Subcutaneous abdominal adipose tissue (tissue), 5 donors: Measurements from ENCODE around the gene XRN1.
"Not testable (repeated sequence)": the region's sequence is repeated elsewhere in the genome, so short reads cannot be mapped to it uniquely, and the experiment has no call there.

ENCODE experiments used
- H3K27ac ChIP-seq: one replicate; pipeline ENCODE4 v1.7.0; 2013; ENCODE audit warnings: low read depth, mild to moderate bottlenecking, inconsistent platforms, low read length, moderate library complexity
- H3K27me3 ChIP-seq, 5 donors: one replicate each; pipeline ENCODE4 v1.7.0; 2013; ENCODE audit warnings: low read length in 5 of 5, inconsistent platforms in 1 of 5; ENCODE audit not compliant: control insufficient read depth in 5 of 5, insufficient read depth in 4 of 5
- H3K36me3 ChIP-seq, 5 donors: one replicate each; pipeline ENCODE4 v1.7.0; 2013; ENCODE audit warnings: low read length in 5 of 5; ENCODE audit not compliant: control insufficient read depth in 5 of 5, insufficient read depth in 5 of 5
- H3K4me1 ChIP-seq, 5 donors: one replicate each; pipeline ENCODE4 v1.7.0; 2013; ENCODE audit warnings: low read length in 5 of 5, mild to moderate bottlenecking in 3 of 5, moderate library complexity in 1 of 5; ENCODE audit not compliant: control insufficient read depth in 5 of 5, insufficient read depth in 5 of 5
- H3K4me3 ChIP-seq, 5 donors: one replicate each; pipeline ENCODE4 v1.7.0; 2013; ENCODE audit warnings: low read length in 5 of 5, low read depth in 1 of 5
- H3K9ac ChIP-seq, 5 donors: one replicate each; pipeline ENCODE4 v1.7.0; 2013; ENCODE audit warnings: low read length in 5 of 5, mild to moderate bottlenecking in 4 of 5, moderate library complexity in 3 of 5
- H3K9me3 ChIP-seq, 5 donors: one replicate each; pipeline ENCODE4 v1.7.0; 2013; ENCODE audit warnings: low read length in 5 of 5; ENCODE audit not compliant: control insufficient read depth in 5 of 5
- donor health status: healthy.
- donor health status: healthy.
- donor health status: healthy.
- donor health status: healthy.
- donor health status: healthy.

XRN1 gene

GRCh38 chr3:142438096-142438495, 9.7 kb downstream of the XRN1 start:
- not testable (repeated sequence) for H3K36me3 ChIP-seq, H3K27ac ChIP-seq, H3K27me3 ChIP-seq, H3K4me1 ChIP-seq, H3K9ac ChIP-seq, H3K4me3 ChIP-seq, H3K9me3 ChIP-seq

DNA sequence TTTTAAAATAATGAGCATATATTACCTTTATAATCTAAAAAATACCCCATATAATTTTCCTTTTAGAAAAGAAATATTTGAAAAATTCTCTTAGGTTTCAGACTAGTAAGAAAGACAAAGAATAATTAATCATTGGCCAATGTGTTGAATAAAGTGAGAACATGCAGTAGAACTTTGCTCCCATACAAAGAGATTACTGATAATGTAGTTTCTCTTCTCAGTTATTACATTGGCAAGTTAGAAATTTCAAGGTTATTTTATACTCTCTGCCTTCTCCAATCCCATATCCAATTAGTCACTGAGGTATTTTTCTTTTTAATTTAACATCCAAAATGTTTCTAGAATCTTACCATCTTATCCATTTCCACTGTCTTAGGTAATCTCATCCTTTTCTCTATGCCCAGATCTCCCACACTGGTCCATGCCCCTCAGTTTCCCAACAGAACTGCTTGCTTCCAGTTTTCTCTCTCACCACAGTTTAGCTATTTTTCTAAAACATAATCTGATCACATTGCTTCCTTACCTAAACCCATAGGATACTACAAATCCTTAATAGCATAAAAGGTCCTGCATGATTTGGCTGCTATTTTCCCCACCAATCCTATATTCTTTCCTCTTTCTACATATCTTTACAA, 10.8 kb downstream of the XRN1 start:
- Histone ChIP-seq H3K4me1 (peaks cover 0 to 3% (median 0%) of the 10 kb centered on the region in 5 donors), H3K9ac (no peak overlapping the region), H3K27me3 (no peaks in the 10 kb centered on the region), H3K9me3 (no peaks in the 10 kb centered on the region), H3K27ac (no peak overlapping the region), H3K36me3 (peaks cover 0 to 6% (median 3%) of the 10 kb centered on the region in 5 donors), H3K4me3 (no peak overlapping the region)

- Histone ChIP-seq H3K27me3 (no peaks in the 10 kb centered on the region), H3K36me3 (peaks cover 14 to 21% (median 18%) of the 10 kb centered on the region in 5 donors), H3K4me1 (no peaks in the 10 kb centered on the region), H3K4me3 (no peak overlapping the region), H3K9ac (no peak overlapping the region), H3K27ac (no peak overlapping the region), H3K9me3 (no peaks in the 10 kb centered on the region)
Measured at GRCh38 chr3:142434503-142434902, 13.3 kb downstream of the XRN1 start.

GRCh38 chr3:142433110-142433509, 14.7 kb downstream of the XRN1 start:
- Histone ChIP-seq H3K9me3 (no peaks in the 10 kb centered on the region), H3K4me1 (no peaks in the 10 kb centered on the region), H3K9ac (no peak overlapping the region), H3K27me3 (no peaks in the 10 kb centered on the region), H3K4me3 (no peak overlapping the region), H3K36me3 (peaks cover 16 to 26% (median 24%) of the 10 kb centered on the region in 5 donors), H3K27ac (no peak overlapping the region)

DNA sequence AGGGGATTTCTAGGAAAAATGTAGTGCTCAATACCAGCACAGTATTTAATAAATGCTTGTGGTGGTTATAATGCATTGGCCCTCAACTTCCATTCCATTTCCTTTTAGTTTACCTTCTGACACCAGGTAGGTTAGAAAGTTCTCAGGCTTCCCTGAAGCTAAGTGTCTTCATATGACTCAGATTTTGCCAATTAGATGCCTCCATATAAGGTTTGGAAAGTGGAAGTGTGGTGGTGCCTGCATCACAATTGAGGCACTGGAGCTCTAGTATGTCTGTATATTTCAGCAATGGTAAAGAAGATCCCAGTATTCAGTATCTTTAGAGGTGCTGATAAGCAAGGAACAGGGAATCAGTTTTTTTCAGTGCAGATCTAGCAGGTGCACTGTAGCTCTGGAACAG, 18.3 kb downstream of the XRN1 start:
- no peaks in the 10 kb centered on the region for H3K27me3 ChIP-seq
- H3K27ac ChIP-seq = no peak overlapping the region
- peaks cover 13 to 36% (median 32%) of the 10 kb centered on the region in 5 donors for H3K36me3 ChIP-seq
- no peak overlapping the region for H3K4me3 ChIP-seq
- no peaks in the 10 kb centered on the region for H3K9me3 ChIP-seq
- H3K4me1 ChIP-seq = no peaks in the 10 kb centered on the region
- H3K9ac ChIP-seq = no peak overlapping the region

GRCh38 chr3:142424754-142425153, 23.1 kb downstream of the XRN1 start:
- H3K36me3 ChIP-seq = peaks cover 17 to 49% (median 41%) of the 10 kb centered on the region in 5 donors
- no peak overlapping the region for H3K9ac ChIP-seq
- no peak overlapping the region for H3K27ac ChIP-seq
- H3K4me1 ChIP-seq = no peaks in the 10 kb centered on the region
- no peak overlapping the region for H3K4me3 ChIP-seq
- no peaks in the 10 kb centered on the region for H3K27me3 ChIP-seq
- H3K9me3 ChIP-seq = no peaks in the 10 kb centered on the region

DNA sequence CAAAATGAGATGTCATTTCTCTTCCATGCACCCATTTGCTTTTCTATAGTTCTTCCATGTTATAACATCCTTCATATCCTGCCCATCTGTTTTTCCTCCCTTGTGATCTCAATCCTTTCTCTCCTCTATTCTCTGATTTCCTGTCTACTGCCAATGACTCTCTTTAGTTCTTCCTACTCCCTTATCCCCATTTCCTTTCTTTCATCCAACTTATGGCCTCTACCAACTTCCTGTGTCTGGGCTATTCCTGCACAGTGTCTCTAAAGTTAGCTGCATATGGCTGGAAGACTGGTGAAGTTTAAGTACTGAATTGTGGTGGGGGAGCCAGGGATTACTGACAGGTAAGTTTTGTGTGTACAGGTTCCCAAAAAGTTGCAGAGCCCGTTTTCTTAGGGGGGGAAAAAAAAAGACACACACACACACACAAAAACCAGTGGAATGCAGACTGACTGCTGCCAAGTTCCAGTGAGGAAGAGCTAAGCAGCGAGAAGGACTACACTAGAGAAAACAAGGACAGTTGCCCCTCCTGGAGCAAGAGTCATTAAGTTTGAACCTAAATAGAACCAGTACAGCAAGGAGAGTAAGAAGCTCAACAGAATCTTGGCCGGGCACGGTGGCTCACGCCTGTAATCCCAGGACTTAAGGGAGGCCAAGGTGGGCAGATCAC, 28.8 kb downstream of the XRN1 start:
- H3K4me3 ChIP-seq = no peak overlapping the region
- no peak overlapping the region for H3K9ac ChIP-seq
- H3K27ac ChIP-seq = no peak overlapping the region
- H3K36me3 ChIP-seq = peaks cover 43 to 77% (median 54%) of the 10 kb centered on the region in 5 donors
- no peaks in the 10 kb centered on the region for H3K27me3 ChIP-seq
- H3K9me3 ChIP-seq = no peaks in the 10 kb centered on the region
- no peaks in the 10 kb centered on the region for H3K4me1 ChIP-seq

DNA sequence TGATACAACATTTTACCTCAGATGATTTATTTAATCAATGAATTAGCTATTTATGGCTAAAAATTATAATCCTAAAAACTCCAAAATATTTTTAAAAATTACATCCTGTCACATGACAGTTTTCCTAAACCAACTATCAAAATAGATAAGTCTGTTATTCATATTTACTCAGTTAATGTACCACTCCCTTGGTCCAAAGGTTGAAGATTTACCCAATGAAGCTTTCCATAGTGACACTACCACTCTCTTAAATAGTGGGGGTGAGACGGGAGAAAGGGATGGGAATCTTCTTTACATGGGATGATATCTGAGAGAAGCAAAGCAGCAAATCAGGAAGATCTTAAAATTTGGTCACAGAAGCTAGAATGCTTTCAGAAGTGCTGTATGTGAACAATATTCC, 30.5 kb downstream of the XRN1 start:
- Histone ChIP-seq H3K27ac (no peak overlapping the region), H3K4me1 (no peaks in the 10 kb centered on the region), H3K4me3 (no peak overlapping the region), H3K36me3 (peaks cover 44 to 83% (median 60%) of the 10 kb centered on the region in 5 donors), H3K9me3 (no peaks in the 10 kb centered on the region), H3K9ac (no peak overlapping the region), H3K27me3 (no peaks in the 10 kb centered on the region)

DNA sequence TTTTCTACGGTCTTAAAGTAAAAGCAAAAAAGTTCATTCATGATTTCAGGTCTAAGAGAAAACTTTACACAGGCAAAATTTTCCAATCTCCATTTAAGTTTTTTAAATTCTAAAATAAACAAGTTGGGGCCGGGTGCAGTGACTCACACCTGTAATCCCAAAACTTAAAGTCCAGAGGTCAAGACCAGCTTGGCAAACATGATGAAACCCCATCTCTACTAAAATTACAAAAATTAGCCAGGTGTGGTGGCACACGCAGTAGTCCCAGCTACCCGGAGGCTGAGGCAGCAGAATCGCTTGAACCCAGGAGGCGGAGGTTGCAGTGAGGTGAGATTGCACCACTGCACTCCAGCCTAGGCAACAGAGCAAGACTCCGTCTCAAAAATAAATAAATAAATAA, 47.3 kb downstream of the XRN1 start:
- not testable (repeated sequence) for H3K27ac ChIP-seq, H3K4me3 ChIP-seq, H3K9me3 ChIP-seq, H3K27me3 ChIP-seq, H3K4me1 ChIP-seq, H3K9ac ChIP-seq
- peaks cover 40 to 58% (median 44%) of the 10 kb centered on the region in 5 donors for H3K36me3 ChIP-seq

- Histone ChIP-seq H3K4me1 (peaks cover 0 to 2% (median 0%) of the 10 kb centered on the region in 5 donors), H3K27ac (no peak overlapping the region), H3K4me3 (no peak overlapping the region), H3K36me3 (peaks cover 34 to 62% (median 53%) of the 10 kb centered on the region in 5 donors), H3K9ac (no peak overlapping the region), H3K27me3 (no peaks in the 10 kb centered on the region), H3K9me3 (no peaks in the 10 kb centered on the region)
Measured at GRCh38 chr3:142394921-142395622, 52.8 kb downstream of the XRN1 start.
